Putamen (tissue), 1 donor: Measurements from ENCODE around the gene DHDH.
"Not testable (repeated sequence)": the region's sequence is repeated elsewhere in the genome, so short reads cannot be mapped to it uniquely, and the experiment has no call there.

Experiments
- DNase-seq: peaks from one replicate; pipeline ENCODE4 v3.0.0-alpha.2; 2016; ENCODE audit warnings: low spot score

The DHDH gene

DNA sequence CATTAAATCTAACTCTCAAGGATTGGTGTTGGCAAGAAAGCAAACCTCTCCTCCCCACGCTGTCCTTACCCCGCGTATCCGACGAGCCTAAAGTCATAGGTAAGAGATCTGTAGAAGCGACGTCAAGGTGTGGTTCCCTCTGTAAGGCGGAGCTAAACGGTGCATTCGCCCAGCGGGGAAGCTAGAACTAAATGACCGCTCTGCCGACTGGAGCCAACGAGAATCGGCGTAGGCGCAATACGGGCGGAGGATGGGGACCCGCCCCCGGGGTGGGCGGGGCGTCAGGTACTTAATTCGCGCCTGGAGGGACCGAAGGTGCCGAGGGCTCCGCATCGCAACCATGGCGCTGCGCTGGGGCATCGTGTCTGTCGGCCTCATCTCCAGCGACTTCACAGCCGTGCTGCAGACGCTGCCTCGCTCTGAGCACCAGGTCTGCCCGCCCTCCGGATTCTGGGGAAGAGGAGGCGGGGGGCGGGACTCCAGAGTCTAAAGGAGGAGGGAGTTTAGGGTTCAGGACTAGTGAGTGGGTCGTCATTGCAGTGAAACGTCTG, at the start of gene DHDH:
Gene DHDH, plus strand, starts transcription at position 318 of the 551 bp plus-strand sequence. Its CDS starts 23 bp downstream, at position 341.
- DNase-seq = peak; percentile 78

DNA sequence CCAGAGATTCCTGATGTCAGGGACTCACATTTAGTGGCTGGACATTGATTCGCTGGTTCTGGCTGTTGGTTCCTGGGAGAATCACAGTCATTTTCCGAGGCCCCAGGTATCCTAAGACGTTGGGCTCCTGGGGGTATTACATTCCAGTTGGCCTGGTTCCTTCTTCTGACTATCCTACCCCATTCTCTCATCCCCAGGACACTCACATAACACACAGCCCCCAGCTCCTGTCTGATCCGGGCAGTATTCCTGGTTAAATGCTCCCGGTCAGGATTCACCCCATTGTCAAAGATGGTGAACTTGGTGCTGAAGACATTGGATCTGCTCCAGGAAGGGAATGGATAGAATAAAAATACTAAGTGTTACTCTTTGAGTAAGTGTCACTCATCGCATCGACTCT, 49.8 kb upstream of the DHDH start:
- no peak for DNase-seq

DNA sequence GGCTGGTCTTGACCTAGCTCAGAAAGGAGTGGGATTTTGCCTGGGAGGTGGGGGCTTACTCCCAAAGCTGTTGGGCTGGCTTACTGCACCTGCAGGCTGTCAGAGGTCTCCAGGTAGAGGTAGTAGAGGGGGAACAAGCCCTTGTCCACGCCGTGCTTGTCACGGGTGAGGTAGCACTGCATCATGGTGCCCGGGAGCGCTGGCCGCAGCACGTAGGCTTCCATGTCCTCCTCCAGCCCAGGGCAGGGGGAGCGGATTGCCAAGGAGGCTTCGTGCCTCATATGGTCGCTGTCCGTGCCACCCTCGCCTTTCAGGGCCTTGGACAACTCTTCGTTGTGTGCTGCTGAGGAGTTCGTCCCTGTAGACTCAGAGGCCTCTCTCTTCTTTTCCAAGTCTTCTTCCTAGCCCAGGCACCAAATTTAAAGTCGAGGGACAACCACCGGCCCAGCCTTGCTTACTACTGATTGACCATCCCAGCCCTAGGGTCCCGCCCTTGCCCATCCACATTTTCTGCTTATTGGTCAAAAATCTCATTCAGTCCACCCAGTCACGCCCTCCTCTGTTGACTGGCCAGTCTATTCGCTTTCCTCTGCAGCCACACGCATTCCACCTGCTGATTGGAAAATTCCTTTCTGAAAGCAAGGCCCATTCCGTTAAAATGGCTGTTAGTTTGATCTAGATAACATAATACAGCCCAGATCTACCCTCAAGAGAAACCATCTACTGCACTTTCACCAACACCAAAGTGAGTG, 45.5 kb upstream of the DHDH start:
- DNase-seq = no peak

DNA sequence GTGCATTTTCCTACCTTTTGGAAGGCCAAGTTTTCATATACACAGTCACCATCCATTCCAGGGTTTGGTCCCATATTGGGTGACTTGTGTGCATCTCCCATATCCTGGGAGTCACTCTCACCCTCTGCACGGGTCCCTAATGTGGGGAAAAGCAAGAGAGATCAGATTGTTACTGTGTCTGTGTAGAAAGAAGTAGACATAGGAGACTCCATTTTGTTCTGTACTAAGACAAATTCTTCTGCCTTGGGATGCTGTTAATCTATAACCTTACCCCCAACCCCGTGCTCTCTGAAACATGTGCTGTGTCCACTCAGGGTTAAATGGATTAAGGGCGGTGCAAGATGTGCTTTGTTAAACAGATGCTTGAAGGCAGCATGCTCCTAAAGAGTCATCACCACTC, 44.0 kb upstream of the DHDH start:
- DNase-seq = not testable (repeated sequence)

DNA sequence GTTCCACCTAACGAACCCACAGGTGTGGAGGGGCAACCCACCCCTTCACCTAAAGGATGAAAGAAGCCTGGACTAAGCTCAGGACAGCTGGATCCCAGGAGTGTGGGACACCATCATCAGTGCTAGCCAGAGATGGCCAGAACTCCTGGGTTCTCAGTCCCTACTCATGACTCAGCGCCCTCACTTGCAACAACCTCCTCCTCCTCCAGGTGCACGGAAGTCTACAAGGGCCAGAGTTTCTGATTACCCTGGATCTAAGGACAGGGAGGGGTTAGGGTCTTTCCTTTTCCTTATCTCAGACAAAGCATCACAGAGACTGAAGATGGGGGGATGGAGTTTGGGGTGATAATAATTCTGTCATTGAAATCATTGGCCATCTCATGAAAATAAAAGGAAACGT, 42.9 kb upstream of the DHDH start:
- no peak for DNase-seq

DNA sequence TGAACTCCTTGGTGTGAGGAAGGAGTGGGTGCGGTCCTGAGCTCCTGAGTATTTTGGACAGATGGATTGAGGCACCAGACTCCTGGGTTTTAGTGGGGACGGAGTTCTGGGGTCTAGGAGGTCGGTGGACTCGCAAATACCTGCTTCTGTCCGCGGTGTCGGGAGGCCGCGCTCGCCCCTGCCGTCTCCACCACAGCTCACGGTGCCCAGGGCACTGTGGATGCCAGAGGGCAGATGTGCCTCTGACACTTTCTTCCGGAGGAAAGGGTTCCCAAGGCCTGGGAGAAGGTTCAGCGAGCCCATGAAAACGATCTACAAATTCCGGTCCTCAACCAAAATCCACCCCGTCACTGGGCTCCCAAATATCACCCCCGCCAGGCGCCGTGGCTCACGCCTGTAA, 38.3 kb upstream of the DHDH start:
- DNase-seq = no peak

DNA sequence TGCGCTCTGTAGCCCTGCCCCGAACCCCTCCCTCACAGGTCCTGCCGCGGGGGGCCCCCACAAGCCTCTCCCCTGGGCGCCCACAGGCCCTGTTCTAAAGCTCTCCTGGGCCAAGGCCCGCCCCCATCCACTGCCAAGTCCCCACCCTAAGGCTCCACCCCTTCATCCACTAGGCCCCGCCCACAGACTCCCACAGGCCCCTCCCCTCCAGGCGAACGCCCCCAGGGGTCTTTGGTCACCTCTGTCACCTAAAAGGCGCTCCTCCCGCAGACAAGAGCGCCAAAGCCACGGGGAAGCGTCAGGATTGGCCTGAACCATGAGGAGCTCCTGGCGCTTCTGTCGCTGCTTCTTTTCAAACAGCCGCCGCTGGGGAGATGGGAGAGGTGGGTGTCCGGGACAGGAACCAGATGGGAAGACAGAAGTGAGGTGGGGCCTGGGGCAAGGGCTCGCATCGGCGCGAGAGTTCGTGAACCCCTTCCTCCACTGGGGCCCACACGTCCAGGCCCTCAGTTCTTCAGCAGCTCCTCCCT, 37.2 kb upstream of the DHDH start:
- DNase-seq = no peak

DNA sequence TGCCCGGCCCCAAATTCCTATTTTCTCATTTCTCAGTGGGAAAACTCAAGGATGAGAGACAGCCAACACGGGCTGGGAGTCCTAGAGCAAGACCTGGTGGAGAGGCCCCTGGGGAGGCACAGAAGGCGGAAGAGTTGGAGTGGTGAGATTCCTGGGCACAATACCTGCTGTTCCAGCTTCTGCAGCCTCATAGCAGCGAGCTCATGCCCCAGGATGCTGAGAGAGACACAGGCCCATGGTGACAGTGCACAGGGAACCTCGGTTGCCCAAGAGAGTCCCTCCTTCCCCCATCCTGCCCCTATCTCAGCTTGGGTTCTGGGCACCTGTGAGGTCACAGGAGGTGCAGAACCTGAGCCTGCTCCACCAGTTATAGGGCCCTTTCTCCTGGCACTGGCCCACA, 36.3 kb upstream of the DHDH start:
- DNase-seq = no peak

DNA sequence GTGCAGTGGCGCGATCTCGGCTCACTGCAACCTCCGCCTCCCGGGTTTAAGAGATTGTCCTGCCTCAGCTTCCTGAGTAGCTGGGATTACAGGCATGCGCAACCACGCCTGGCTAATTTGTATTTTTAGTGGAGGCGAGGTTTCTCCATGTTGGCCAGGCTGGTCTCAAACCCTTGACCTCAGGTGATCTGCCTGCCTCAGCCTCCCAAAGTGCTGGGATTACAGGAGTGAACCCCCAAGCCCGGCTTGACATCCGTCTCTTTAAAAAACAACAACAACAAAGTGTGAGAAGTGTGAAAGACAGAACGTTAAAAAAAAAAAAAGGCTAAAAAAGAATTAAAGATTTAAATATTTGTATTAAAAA, 34.1 kb upstream of the DHDH start:
- DNase-seq = not testable (repeated sequence)

DNA sequence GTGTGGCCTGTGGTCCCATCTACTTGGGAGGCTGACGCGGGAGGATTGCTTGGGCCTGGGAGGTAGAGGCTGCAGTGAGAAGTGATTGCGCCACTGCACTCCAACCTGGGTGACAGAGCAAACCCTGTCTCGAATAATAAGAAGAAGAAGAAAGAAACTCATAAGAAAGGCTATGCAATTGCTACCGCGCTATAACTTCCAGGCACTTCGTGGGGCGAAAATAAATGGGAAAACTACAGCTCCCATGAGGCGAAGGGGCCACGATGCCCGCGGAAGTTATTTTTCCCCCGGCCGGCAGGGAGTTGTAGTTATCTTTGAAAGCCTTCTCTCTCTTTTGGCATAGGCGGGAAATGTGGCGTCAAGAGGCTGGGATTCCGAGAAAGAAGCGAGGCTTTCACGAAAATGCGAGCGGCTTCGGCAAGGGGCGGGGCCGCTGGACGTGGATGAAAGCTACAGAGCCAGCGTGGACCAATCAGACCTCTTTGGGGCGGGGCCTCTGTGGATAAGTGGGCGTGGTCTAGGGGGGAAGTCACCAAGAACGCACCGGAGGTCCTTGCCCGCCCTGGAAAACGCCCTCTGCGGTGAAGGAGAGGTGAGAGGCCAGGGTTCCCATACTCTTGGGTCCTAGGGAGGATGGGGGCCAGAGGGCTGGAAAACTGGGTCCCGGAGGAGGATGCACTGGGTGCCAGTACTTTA, 33.6 kb upstream of the DHDH start, which contains the start of gene NUCB1:
Gene NUCB1, plus strand, starts transcription at position 532 of the 696 bp plus-strand sequence. CDS start 485 bp downstream, outside the sequence.
- peak; percentile 99 for DNase-seq

DNA sequence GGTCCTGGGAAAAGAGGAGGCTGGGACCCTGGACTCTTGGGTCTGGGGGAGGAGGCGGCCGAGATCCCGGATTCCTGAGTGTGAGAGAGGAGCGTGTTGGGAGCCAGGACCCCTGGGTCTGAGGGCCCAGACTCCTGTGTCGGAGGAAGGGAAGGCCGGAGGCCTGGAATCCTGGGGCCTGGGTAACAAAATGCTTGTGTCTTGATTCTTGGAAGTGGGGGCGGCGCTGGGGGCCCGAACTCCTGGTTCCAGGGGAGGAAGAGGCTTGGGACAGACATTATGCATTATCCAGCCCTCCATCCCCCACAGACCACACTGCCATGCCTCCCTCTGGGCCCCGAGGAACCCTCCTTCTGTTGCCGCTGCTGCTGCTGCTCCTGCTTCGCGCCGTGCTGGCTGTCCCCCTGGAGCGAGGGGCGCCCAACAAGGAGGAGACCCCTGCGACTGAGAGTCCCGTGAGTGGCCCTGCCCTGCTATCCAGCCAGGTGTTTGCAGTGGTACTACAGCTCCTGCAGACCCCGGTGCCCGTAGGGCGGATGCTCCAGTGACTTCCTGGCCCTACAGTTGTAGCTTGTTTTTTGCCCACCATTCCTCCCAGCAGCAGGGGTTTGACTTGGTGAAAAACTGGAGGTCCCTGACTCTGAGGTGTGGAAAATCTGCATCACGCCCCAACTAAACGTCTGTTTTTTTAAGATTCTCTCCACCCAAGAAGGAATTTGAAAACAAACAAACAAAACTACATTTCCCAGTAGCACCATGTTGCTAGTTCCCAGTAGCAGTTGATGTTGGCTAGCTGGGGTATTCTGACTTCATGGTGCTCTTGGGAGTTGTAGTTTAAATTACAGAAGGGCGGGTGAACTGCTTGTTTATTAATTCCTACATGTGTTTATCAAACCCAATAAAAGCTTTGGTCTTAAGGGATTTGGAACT, 32.8 kb upstream of the DHDH start:
- DNase-seq = no peak

DNA sequence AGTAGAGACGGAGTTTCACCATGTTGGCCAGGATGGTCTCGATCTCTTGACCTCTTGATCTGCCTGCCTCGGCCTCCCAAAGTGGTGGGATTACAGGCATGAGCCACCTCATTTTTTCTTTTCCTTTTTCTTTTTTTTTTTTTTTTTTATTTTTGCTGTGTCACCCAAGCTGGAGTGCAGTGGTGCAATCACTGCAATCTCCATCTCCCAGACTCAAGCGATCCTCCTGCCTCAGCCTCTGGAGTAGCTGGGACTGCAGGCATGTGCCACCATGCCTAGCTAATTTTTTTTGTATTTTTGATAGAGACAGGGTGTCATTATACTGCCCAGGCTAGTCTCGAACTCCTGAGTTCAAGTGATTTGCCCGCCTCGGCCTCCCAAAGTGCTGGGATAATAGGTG, 31.2 kb upstream of the DHDH start:
- not testable (repeated sequence) for DNase-seq

DNA sequence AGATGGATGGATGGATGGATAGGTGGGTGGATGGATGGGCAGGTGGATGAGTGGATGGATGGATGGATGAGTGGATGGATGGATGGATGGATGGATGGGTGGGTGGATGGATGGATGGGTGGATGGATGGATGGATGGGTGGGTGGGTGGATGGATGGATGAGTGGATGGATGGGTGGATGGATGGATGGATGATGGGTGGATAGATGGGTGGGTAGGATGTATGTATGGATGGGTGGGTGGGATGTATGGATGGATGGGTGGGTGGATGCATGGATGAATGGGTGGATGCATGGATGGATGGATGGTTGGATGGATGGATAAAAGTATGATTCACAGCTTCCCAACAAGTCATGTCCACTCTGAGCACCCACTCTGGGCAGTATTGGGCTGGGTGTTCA, 29.7 kb upstream of the DHDH start:
- not testable (repeated sequence) for DNase-seq

DNA sequence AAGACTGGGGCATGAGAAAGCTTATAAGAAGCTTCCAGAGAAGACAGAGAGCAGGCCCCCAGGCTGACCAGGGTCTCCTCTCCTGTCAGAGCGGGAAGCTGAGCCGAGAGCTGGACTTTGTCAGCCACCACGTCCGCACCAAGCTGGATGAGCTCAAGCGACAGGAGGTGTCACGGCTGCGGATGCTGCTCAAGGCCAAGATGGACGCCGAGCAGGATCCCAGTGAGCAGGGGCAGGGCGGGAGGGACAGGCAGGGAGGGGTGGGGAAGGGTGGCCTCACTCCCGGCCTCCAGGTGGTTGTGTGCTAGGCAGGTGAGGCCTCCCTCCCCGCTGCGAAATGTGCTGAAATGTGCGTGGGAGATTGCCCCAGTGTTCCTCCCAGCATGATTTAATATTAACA, 27.8 kb upstream of the DHDH start:
- DNase-seq = no peak

DNA sequence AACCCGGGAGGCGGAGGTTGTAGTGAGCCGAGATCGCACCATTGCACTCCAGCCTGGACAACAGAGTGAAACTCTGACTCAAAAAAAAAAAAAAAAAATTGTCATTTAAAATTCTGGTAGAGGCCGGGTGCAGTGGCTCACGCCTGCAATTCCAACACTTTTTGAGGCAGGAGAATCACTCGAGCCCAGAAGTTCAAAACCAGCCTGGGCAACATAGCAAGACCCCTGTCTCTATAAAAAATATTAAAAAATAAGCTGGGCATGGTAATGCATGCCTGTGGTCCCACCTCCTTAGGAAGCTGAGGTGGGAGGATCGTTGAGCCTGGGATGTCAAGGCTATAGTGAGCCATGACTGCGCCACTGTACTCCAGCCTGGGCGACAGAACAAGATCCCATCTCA, 27.2 kb upstream of the DHDH start:
- no peak for DNase-seq

DNA sequence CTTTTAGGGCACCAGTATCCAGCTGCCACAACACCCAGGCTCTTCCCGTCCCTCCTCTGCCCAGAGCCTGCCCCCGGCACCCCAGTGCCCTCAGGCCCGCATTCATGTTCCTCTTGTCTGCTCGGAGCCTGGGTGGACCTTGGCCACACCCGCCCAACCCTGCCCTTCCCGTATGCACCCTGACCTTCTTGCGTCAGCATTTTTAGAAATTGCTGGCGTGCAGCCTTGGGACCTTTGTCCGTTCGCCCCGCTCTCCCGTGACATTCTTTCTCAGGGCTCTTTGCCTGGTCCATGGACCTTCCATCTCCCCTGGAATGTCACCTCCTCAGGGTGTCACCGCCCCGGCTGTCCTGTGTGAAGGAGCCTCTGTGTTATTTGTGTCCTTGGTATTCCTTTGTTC, 25.8 kb upstream of the DHDH start:
- DNase-seq = no peak

DNA sequence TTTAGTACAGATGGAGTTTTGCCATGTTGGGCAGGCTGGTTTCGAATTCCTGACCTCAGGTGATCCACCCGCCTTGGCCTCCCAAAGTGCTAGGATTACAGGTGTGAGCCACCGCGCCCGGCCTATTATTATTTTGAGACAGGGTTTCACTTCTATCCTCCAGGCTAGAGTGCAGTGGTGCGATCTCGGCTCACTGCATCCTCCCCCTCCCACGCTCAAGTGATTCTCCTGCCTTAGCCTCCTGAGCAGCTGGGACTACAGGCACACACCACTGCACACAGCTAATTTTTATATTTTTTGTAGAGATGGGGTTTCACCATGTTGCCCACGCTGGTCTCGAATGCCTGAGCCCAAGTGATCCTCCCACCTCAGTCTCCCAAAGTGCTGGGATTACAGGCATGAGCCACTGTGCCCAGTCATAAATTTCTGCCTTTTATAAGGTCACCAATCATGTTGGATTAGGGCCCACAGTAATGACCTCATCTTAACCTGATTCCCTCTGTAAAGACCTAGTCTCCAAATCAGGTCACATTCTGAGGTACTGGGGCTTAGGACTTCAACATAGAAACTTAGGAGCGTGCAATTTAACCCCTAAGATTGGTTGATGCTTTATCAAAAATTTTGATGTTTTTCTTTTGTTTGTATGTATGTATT, 23.9 kb upstream of the DHDH start:
- not testable (repeated sequence) for DNase-seq

DNA sequence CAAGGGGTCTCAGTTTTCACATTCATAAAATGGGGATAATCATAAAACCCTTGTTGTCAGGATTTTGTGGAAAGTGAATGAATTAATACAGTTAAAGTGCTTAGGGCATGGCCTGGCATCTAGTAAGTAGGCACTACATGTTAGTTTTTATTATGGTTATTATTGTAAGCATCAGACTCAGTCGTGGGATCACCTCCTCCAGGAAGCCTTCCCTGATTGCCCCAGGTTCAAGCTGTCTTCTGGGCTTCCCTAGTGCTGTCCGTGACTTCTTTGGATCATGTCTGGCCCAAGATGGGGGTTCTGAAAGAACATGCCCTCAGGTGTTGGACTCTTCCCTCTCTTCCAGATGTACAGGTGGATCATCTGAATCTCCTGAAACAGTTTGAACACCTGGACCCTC, 22.7 kb upstream of the DHDH start:
- DNase-seq = no peak

DNA sequence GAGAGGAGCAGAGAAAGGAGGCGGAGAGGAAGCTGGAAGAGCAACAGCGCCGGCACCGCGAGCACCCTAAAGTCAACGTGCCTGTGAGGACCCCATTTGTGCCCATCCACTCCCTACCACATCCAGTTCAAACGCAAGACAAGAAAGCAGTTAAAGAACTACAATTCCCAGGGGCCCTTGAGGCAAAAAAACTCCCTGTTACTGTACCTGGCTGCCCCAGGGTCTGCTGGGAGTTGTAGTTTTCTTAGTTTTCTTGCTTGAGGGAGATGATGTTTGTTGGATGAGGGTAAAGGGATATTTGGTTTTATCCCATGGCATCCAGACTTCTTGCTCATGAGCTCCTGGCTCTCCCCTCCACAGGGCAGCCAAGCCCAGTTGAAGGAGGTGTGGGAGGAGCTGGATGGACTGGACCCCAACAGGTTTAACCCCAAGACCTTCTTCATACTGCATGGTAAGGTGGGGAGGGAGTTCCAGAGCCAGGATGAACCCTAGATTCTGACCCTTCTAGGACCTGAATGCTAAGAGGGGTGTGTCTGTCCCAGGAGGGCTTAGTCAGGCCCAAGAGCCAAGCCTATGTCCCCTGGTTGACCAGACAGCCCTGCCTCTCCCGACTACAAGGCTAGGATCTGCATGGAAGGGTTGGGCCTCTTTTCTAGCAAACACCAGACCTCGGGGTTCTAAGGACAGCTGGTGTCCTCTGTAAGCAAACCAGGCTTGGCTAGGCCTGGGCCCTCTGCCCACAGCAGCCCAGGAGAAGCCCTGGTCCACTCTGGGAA, 20.2 kb upstream of the DHDH start:
- no peak for DNase-seq

DNA sequence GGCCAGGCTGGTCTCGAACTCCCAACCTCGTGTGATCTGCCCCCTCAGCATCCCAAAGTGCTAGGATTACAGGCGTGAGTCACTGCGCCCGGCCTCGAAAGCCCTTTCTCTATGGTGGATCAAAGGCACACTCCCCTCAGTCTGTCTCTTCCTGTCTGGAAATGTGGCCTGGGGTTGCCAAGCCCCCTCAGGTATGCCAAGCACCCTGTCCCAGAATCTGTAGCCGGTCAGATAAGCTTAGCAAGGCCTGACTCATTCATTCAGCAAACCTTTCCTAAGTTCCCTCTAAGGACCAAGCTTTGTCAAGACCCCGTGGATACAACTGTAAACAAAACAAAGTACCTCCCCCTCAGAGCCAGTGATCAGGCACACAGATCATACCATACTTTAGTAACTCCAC, 19.3 kb upstream of the DHDH start:
- no peak for DNase-seq

DNA sequence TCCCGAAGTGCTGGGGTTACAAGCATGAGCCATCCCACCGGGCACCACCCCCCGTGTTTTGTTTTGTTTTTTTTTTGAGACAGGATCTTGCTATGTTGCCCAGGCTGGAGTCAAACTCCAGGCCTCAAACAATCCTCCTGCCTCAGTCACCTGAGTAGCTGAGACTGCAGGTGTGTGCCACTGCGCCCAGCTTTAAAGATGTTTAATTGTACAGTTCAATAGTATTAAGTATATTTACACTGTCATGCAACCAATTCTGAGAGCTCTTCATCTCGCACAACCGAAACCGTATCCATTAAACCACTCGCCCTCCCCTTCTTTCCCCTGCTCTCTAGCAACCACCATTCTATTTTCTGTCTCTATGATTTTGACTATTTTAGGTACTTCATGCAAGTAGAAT, 17.7 kb upstream of the DHDH start:
- no peak for DNase-seq
